Suprapubic skin (tissue), 4 donors: ENCODE results near the gene RELT. TPM values are rescaled to one million over a fixed set of nuclear protein-coding genes. Genes with fewer than 3 reads are reported as not detected.

Source experiments
- DNase-seq, 2 donors: peaks; one replicate each; pipeline ENCODE4 v3.0.0-alpha.2; 2019; ENCODE audit warnings: low spot score in 2 of 2
- H3K27ac ChIP-seq: fragments of 200-600 bp; sonication (generic); one replicate; pipeline ENCODE4 v1.5.1; 2019
- H3K27me3 ChIP-seq: fragments of 200-600 bp; sonication (generic); one replicate; pipeline ENCODE4 v1.5.1; 2019
- H3K36me3 ChIP-seq: fragments of 200-600 bp; sonication (generic); one replicate; pipeline ENCODE4 v1.5.1; 2019
- H3K4me1 ChIP-seq: fragments of 200-600 bp; sonication (generic); one replicate; pipeline ENCODE4 v1.5.1; 2019
- H3K4me3 ChIP-seq: fragments of 200-600 bp; sonication (generic); one replicate; pipeline ENCODE4 v1.5.1; 2019; ENCODE audit warnings: mild to moderate bottlenecking
- H3K9me3 ChIP-seq: fragments of 200-600 bp; sonication (generic); one replicate; pipeline ENCODE4 v1.5.1; 2019
- EP300 ChIP-seq: sonication (generic); formaldehyde crosslinking; IDR thresholded peaks from one replicate; pipeline ENCODE4 v1.6.1; 2017; ENCODE audit warnings: antibody characterized with exemption
- POLR2A ChIP-seq, 2 donors: fragments of 450-650 bp; IDR thresholded peaks; one replicate each; pipeline ENCODE4 v1.6.1; 2017; ENCODE audit warnings: antibody characterized with exemption in 2 of 2, mild to moderate bottlenecking in 2 of 2, moderate library complexity in 2 of 2
- POLR2AphosphoS5 ChIP-seq, 3 donors: sonication (generic); formaldehyde crosslinking; IDR thresholded peaks; one replicate each; pipeline ENCODE4 v1.6.1; 2017; ENCODE audit warnings: antibody characterized with exemption in 3 of 3
- WGBS: methylation state at CpG from one replicate; pipeline ENCODE4 v1.1.5; 2018; 5-methylcytosine and 5-hydroxymethylcytosine counted together
- total RNA-seq, 4 donors: library from RNA; depleted of rRNA; stranded (reverse); fragments of >200 nt; gene quantifications; one replicate each; pipeline ENCODE4 v1.1.0, GENCODE V29; 2016
- TF ChIP-seq, protein P1 (sequence below), 2 donors: fragments of 200-600 bp in 1 of 2; fragments of 450-650 bp in 1 of 2; sonication (generic) in 1 of 2; IDR thresholded peaks; one replicate each; pipeline ENCODE4 v1.5.1; 2016 to 2019; ENCODE audit warnings: antibody characterized with exemption in 2 of 2, mild to moderate bottlenecking in 1 of 2, moderate library complexity in 1 of 2

RELT gene
- total RNA-seq, 4 donors from 2014 or later, result 1.9 to 11.2 (median 4.2) TPM

DNA sequence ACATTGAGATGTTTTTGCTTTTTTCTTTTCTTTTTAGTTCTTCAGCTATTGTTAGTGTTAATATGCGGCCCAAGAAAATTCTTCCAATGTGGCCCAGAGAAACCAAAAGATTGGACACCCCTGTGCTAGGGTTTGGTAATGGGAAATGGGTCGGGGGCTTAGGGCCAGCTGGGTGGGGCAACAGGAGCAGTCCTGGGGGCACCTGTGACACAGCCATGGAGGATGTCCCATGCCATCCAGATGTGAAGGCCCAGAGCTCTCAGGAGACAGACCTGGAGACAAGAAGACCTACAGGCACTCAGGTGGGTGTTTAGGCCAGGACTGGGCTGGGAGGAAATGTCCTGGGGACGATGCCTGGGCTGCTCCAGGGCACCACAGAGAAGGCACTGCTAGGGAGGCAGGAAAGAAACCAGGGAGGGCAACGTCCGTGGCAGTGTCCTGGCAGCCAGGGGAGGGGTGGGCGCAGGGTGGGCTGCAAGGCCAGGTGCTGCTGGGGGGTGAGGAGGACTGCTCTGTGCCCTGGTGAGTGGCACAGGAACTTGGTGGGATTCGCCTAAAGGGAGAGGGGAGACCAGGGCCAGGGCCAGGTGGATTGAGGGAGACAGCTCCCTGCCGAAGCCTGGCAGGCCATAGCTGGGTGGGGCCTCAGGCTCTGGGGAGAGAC, 21.4 kb downstream of the RELT start:
- Histone ChIP-seq H3K27ac (no peak overlapping the region), H3K4me1 (no peaks in the 10 kb centered on the region), H3K9me3 (no peaks in the 10 kb centered on the region), H3K4me3 (no peak overlapping the region), H3K36me3 (peaks cover 5% of the 10 kb centered on the region), H3K27me3 (no peaks in the 10 kb centered on the region)
- 79% methylated on average over 8 of the region's 8 CpGs for WGBS
- no peak for DNase-seq
- no peak for TF ChIP-seq POLR2AphosphoS5 (IDR thresholded peaks at IDR 0.05)
- TF ChIP-seq POLR2A (IDR thresholded peaks at IDR 0.05), result no peak

DNA sequence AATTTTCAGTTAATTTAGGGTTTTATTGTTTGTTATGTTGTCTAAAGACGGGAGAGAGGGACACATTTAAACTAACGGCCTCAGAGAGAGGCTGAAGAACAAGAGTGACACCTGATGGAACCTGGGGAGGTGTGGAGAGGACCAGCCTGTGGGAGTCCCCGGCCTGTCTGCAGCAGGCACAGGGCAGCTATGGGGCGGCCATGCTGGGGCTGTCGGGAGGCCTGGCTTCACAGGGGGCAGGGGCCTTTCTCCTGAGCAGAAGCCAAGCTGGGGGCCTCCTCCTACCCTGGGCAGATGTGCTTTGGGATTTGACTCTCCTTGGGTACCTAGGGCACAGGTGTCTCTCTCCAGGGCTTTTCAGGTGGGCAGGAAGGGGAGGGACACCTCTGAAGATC, 21.9 kb downstream of the RELT start:
- DNase-seq, result no peak
- peaks cover 5% of the 10 kb centered on the region for H3K36me3 ChIP-seq
- no peaks in the 10 kb centered on the region for H3K27me3 ChIP-seq
- H3K4me1 ChIP-seq, result no peaks in the 10 kb centered on the region
- TF ChIP-seq POLR2AphosphoS5 (IDR thresholded peaks at IDR 0.05), result no peak
- no peak for TF ChIP-seq POLR2A (IDR thresholded peaks at IDR 0.05)
- TF ChIP-seq EP300, result no peak
- TF ChIP-seq, protein P1, sequence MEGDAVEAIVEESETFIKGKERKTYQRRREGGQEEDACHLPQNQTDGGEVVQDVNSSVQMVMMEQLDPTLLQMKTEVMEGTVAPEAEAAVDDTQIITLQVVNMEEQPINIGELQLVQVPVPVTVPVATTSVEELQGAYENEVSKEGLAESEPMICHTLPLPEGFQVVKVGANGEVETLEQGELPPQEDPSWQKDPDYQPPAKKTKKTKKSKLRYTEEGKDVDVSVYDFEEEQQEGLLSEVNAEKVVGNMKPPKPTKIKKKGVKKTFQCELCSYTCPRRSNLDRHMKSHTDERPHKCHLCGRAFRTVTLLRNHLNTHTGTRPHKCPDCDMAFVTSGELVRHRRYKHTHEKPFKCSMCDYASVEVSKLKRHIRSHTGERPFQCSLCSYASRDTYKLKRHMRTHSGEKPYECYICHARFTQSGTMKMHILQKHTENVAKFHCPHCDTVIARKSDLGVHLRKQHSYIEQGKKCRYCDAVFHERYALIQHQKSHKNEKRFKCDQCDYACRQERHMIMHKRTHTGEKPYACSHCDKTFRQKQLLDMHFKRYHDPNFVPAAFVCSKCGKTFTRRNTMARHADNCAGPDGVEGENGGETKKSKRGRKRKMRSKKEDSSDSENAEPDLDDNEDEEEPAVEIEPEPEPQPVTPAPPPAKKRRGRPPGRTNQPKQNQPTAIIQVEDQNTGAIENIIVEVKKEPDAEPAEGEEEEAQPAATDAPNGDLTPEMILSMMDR (IDR thresholded peaks at IDR 0.05), result no peak
- no peak overlapping the region for H3K4me3 ChIP-seq
- H3K9me3 ChIP-seq, result no peaks in the 10 kb centered on the region
- no peak overlapping the region for H3K27ac ChIP-seq
- 75% methylated on average over 4 of the region's 5 CpGs for WGBS

DNA sequence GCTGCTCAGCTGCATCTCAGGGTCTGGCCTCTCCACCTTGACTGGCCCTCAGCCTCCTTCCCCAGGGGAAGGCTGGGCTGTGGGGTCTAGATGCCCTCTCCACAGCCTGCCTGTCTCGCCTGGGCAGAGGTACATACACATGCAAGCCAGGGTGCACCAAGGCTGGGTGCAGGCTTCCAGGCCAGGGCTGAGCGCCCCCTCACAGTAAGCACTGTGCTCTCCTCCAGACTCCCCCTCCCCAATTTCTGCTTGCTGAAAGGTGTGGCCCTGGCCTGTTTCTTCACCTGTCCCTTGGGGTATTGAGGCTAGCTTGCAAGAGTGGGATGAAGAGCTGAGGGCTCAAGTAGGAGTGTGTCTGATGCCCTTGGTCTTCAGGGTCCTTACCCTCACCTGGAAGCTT, 22.5 kb downstream of the RELT start:
- 94% methylated on average over 2 of the region's 2 CpGs for WGBS
- no peaks in the 10 kb centered on the region for H3K4me1 ChIP-seq
- TF ChIP-seq EP300 (no peak), POLR2AphosphoS5 (IDR thresholded peaks at IDR 0.05) (no peak), POLR2A (IDR thresholded peaks at IDR 0.05) (no peak)
- TF ChIP-seq, protein P1 (IDR thresholded peaks at IDR 0.05), result no peak
- no peaks in the 10 kb centered on the region for H3K27me3 ChIP-seq
- no peak overlapping the region for H3K27ac ChIP-seq
- H3K36me3 ChIP-seq, result peaks cover 5% of the 10 kb centered on the region
- H3K9me3 ChIP-seq, result no peaks in the 10 kb centered on the region
- no peak overlapping the region for H3K4me3 ChIP-seq
- DNase-seq, result peak in 1 of 2 donors; percentile 39

DNA sequence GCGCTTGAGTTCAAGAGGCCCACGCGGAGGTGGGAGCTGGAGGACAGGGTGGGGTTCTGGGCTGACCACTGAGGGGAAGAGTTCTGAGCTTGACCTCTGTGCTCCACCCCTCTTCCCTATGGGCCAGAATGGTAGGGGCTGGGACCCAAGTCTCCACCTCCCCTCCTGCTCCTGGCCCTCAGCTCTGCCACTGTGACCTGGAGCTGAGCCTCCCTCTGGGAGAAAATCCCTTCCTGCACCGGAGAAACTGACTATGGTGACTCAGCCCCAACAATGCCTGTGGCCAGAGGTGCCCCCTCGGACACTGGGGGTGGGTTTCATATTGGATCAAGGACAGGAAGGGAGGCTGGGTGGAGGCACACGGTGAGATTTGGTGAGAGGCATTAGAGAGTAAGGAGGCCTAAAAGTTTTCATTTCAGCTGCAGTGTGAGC, 23.0 kb downstream of the RELT start:
- peaks cover 5% of the 10 kb centered on the region for H3K36me3 ChIP-seq
- H3K4me3 ChIP-seq, result no peak overlapping the region
- H3K27ac ChIP-seq, result no peak overlapping the region
- no peaks in the 10 kb centered on the region for H3K27me3 ChIP-seq
- WGBS, result 74% methylated on average over 6 of the region's 6 CpGs
- no peaks in the 10 kb centered on the region for H3K9me3 ChIP-seq
- DNase-seq, result no peak
- TF ChIP-seq POLR2AphosphoS5 (IDR thresholded peaks at IDR 0.05) (no peak), POLR2A (IDR thresholded peaks at IDR 0.05) (no peak), EP300 (no peak)
- H3K4me1 ChIP-seq, result no peaks in the 10 kb centered on the region

DNA sequence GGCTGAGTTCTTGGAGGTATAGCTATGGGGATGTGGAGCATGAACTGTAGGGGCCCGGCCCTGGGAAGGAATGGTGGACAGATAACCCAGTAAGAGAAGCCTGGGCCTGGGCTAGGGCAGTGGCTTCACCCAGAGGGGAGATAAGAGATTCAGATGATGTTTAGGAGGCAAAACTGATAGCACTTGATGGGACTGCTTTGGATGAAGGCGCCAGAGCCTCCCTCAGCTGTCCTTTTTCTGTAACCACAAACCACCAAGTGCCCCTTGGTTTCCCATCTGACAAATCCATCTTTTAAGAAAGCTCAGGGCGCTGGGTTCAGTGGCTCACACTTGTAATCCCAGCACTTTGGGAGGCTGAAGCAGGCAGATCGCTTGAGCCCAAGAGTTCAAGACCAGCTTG, 23.4 kb downstream of the RELT start:
- no peak overlapping the region for H3K4me3 ChIP-seq
- peaks cover 5% of the 10 kb centered on the region for H3K36me3 ChIP-seq
- no peaks in the 10 kb centered on the region for H3K9me3 ChIP-seq
- no peak overlapping the region for H3K27ac ChIP-seq
- no peak for DNase-seq
- 89% methylated on average over 4 of the region's 4 CpGs for WGBS
- TF ChIP-seq POLR2AphosphoS5 (IDR thresholded peaks at IDR 0.05), result no peak
- TF ChIP-seq, protein P1 (IDR thresholded peaks at IDR 0.05), result no peak
- TF ChIP-seq POLR2A (IDR thresholded peaks at IDR 0.05), result no peak
- TF ChIP-seq EP300, result no peak
- H3K4me1 ChIP-seq, result no peaks in the 10 kb centered on the region
- no peaks in the 10 kb centered on the region for H3K27me3 ChIP-seq

DNA sequence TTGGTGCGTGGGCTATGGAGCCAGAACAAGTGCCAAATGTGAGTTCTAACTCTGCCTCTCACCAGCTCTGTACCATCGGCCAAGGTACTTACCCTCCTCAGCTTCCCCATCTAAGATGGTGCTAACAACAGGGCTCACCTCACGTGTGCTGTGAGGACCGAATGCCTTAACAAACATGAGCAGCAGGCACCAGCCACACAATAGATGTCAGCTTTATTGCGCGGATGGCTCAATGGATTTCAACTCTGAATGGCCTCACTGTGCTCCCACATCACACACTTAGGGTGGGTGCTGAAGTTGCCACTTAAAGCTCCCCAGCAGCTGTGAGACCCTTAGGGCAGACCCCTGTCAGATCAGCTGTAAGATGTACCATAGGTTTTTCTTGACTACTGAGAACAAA, 24.1 kb downstream of the RELT start:
- Histone ChIP-seq H3K9me3 (no peaks in the 10 kb centered on the region), H3K4me3 (no peak overlapping the region), H3K27me3 (no peaks in the 10 kb centered on the region), H3K4me1 (no peaks in the 10 kb centered on the region), H3K36me3 (peaks cover 4% of the 10 kb centered on the region), H3K27ac (no peak overlapping the region)
- TF ChIP-seq EP300, result no peak
- TF ChIP-seq, protein P1 (IDR thresholded peaks at IDR 0.05), result no peak
- TF ChIP-seq POLR2A (IDR thresholded peaks at IDR 0.05), result no peak
- no peak for TF ChIP-seq POLR2AphosphoS5 (IDR thresholded peaks at IDR 0.05)
- WGBS, result 81% methylated on average over 6 of the region's 6 CpGs
- DNase-seq, result no peak
